Dedifferentiated amniotic fluid mesenchymal stem cell (primary cell): ENCODE measurements around the gene JAZF1.
"Not testable (repeated sequence)": the region's sequence is repeated elsewhere in the genome, so short reads cannot be mapped to it uniquely, and the experiment has no call there.

ENCODE experiments used
- DNase-seq: peaks from one replicate; pipeline ENCODE4 v3.0.0-alpha.2; 2016; ENCODE audit errors: extremely low spot score

JAZF1 gene

GRCh38 chr7:28042721-28043120, 137.9 kb downstream of the JAZF1 start:
- DNase-seq, result no peak

- DNase-seq, result peak; percentile 79
These were observed 138.9 kb downstream of the JAZF1 start for GRCh38 chr7:28041508-28042314.

- DNase-seq, result no peak
These were observed 142.3 kb downstream of the JAZF1 start for GRCh38 chr7:28038175-28038797.

GRCh38 chr7:28037220-28038010, 143.2 kb downstream of the JAZF1 start:
- DNase-seq, result peak; percentile 98

- no peak for DNase-seq
These were observed 143.9 kb downstream of the JAZF1 start for GRCh38 chr7:28036696-28037095.

- DNase-seq, result no peak
These were observed 147.2 kb downstream of the JAZF1 start for GRCh38 chr7:28033386-28033785.

- no peak for DNase-seq
These were observed 147.7 kb downstream of the JAZF1 start for GRCh38 chr7:28032738-28033380.

- DNase-seq, result peak; percentile 21
These were observed 151.5 kb downstream of the JAZF1 start for GRCh38 chr7:28029051-28029450.

- DNase-seq, result no peak
These were observed 152.1 kb downstream of the JAZF1 start for GRCh38 chr7:28028471-28028870.

GRCh38 chr7:28026237-28026636, 154.4 kb downstream of the JAZF1 start:
- DNase-seq, result no peak

GRCh38 chr7:28024786-28025334, 155.7 kb downstream of the JAZF1 start:
- DNase-seq, result no peak

GRCh38 chr7:28020302-28020940, 160.2 kb downstream of the JAZF1 start:
- peak; percentile 72 for DNase-seq

GRCh38 chr7:28018856-28019465, 161.6 kb downstream of the JAZF1 start:
- no peak for DNase-seq

GRCh38 chr7:28018446-28018845, 162.1 kb downstream of the JAZF1 start:
- no peak for DNase-seq

GRCh38 chr7:28018020-28018419, 162.6 kb downstream of the JAZF1 start:
- no peak for DNase-seq

GRCh38 chr7:28017372-28017771, 163.2 kb downstream of the JAZF1 start:
- peak; percentile 34 for DNase-seq

- no peak for DNase-seq
These were observed 164.3 kb downstream of the JAZF1 start for GRCh38 chr7:28016297-28016696.

GRCh38 chr7:28015169-28015568, 165.4 kb downstream of the JAZF1 start:
- no peak for DNase-seq

GRCh38 chr7:28014340-28014739, 166.3 kb downstream of the JAZF1 start:
- DNase-seq, result not testable (repeated sequence)

- no peak for DNase-seq
These were observed 167.2 kb downstream of the JAZF1 start for GRCh38 chr7:28013441-28013840.

GRCh38 chr7:28013019-28013418, 167.6 kb downstream of the JAZF1 start:
- DNase-seq, result no peak
